HG03095 (cell line): ENCODE data around the gene CNTN1.

Experiments used
- ATAC-seq: cut with Tn5 transposase; IDR thresholded peaks from one replicate; pipeline ENCODE4 v1.9.1; 2021; ENCODE audit warnings: moderate library complexity; ENCODE audit not compliant: unreplicated experiment

Gene CNTN1

GRCh38 chr12:41100572-41100971 lies 408.3 kb downstream of the CNTN1 start:
- ATAC-seq = no peak

DNA sequence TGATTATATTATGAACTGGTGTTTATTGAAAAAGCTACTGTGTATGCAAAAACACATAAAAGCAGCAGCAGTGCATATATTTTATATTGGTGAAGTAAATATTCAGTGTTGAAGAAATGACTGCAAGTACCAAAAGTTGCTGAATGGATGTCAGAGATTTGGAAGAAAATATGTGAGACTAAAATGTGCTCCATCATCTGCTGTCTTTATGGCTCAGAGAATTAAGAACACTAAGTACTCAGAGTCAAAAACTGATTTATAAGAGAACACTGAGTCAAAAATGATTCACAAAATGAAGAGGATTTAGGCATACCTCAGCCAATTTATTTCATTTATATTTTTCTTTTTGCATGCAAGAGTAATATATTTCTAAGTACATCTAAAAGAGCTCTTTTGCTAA lies 409.6 kb downstream of the CNTN1 start:
- no peak for ATAC-seq

GRCh38 chr12:41103614-41104013 lies 411.4 kb downstream of the CNTN1 start:
- ATAC-seq = no peak

DNA sequence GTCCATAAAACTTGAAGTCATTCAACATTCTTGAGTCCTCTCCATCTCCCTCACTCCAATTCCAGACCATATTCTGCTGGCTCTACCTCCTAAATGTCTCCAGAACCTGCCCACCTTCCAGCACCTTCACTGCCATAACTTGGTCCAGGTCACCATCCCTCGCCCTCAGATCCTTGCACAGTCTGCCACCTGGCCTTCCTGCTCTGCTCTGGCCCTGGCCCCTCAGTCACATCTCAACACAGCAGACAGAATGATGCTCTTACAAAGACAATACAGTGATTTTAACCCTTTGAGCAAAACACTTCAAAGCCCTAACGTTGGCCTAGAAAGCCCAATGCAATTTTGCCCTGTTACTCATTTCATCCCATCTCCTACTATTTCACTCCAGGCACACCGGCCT lies 414.1 kb downstream of the CNTN1 start:
- no peak for ATAC-seq

DNA sequence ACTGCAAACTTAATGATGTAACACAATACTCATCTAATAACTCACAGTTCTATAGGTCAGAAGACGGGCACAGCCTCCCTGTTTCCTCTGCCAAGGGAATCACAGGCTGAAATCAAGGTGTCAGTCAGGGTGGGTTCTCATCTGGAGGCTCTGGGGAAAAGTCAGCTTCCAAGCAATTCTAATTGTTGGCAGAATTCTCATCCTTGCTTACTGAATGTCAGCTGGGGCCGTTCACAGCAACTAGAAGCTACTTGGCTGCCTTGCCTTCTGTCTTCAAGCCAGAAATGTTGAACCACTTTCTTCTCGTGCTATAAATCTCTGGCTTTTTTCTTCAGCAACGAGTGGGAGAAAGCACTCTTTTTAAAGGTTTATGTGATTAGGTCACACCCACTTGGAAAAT lies 415.8 kb downstream of the CNTN1 start:
- no peak for ATAC-seq

GRCh38 chr12:41112903-41113302 lies 420.7 kb downstream of the CNTN1 start:
- no peak for ATAC-seq

- ATAC-seq = no peak
Measured at GRCh38 chr12:41120211-41120610, 428.0 kb downstream of the CNTN1 start.

DNA sequence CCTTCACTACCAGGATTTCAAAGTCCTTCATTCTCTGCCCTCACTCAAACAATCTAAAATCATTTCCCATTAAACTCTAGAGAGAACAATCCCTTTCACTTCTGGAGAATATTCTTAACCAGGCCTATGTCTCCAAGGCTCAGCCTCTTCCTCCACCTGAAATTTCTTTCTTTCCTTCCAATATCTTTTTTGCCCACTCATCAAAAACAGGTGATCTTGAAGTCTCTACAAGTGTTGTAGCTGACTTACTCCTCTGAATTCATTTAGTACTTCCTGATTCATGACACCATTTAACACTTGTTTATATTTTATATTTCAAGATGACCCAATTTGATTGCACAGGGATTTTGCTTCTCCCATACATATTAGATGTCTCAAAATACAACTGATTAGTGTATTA lies 429.1 kb downstream of the CNTN1 start:
- ATAC-seq = no peak
